H9 (cell line): Measurements from ENCODE around the gene SURF2. TPM values are rescaled to one million over a fixed set of nuclear protein-coding genes. Genes with fewer than 3 reads are reported as not detected.

ENCODE experiments used
- DNase-seq: peaks from one replicate; pipeline ENCODE4 v3.0.0-alpha.2; 2017
- H2AFZ ChIP-seq: one replicate; pipeline ENCODE4 v1.6.1; 2013; ENCODE audit warnings: mild to moderate bottlenecking, low read length, control low read depth, moderate library complexity
- H2AK5ac ChIP-seq: 2 replicates; pipeline ENCODE4 v1.6.1; 2013; ENCODE audit warnings: low read length, control low read depth, mixed read lengths; ENCODE audit not compliant: insufficient read length
- H2BK120ac ChIP-seq: one replicate; pipeline ENCODE4 v1.6.1; 2013; ENCODE audit warnings: low read depth, mild to moderate bottlenecking, low read length, control low read depth, inconsistent platforms; ENCODE audit not compliant: poor library complexity, severe bottlenecking
- H2BK12ac ChIP-seq: 2 replicates; pipeline ENCODE4 v1.6.1; 2013; ENCODE audit warnings: low read length, control low read depth, mixed read lengths, low read depth; ENCODE audit not compliant: insufficient read length
- H2BK15ac ChIP-seq: 2 replicates; pipeline ENCODE4 v1.6.1; 2013; ENCODE audit warnings: low read depth, low read length, control low read depth
- H2BK20ac ChIP-seq: one replicate; pipeline ENCODE4 v1.6.1; 2013; ENCODE audit warnings: low read depth, mild to moderate bottlenecking, low read length, control low read depth, inconsistent platforms; ENCODE audit not compliant: poor library complexity, severe bottlenecking
- H2BK5ac ChIP-seq: 2 replicates; pipeline ENCODE4 v1.6.1; 2013; ENCODE audit warnings: low read length, control low read depth, mixed read lengths; ENCODE audit not compliant: insufficient read length
- H3K14ac ChIP-seq: 2 replicates; pipeline ENCODE4 v1.6.1; 2013; ENCODE audit warnings: low read length, control low read depth; ENCODE audit not compliant: insufficient read depth
- H3K18ac ChIP-seq: 2 replicates; pipeline ENCODE4 v1.6.1; 2013; ENCODE audit warnings: low read depth, mild to moderate bottlenecking, mixed read lengths, low read length, control low read depth; ENCODE audit not compliant: insufficient read length
- H3K23ac ChIP-seq: 2 replicates; pipeline ENCODE4 v1.6.1; 2013; ENCODE audit warnings: low read length, control low read depth, mixed read lengths, low read depth; ENCODE audit not compliant: insufficient read length
- H3K23me2 ChIP-seq: 2 replicates; pipeline ENCODE4 v1.6.1; 2013; ENCODE audit warnings: low read depth, mild to moderate bottlenecking, mixed read lengths, low read length, control low read depth; ENCODE audit not compliant: insufficient read length, poor library complexity, severe bottlenecking
- H3K27ac ChIP-seq: 2 replicates; pipeline ENCODE4 v1.5.1; 2013; ENCODE audit warnings: low read length, control low read depth, mixed read lengths, low read depth; ENCODE audit not compliant: insufficient read length
- H3K27me3 ChIP-seq: 2 replicates; pipeline ENCODE4 v1.6.1; 2013; ENCODE audit warnings: low read length, control low read depth, inconsistent platforms; ENCODE audit not compliant: insufficient read depth
- H3K4ac ChIP-seq: 2 replicates; pipeline ENCODE4 v1.6.1; 2013; ENCODE audit warnings: low read depth, mild to moderate bottlenecking, control low read depth, inconsistent platforms, low read length, moderate library complexity
- H3K4me1 ChIP-seq: 2 replicates; pipeline ENCODE4 v1.6.1; 2013; ENCODE audit warnings: low read length, control low read depth, inconsistent platforms; ENCODE audit not compliant: insufficient read depth
- H3K4me2 ChIP-seq: 2 replicates; pipeline ENCODE4 v1.6.1; 2013; ENCODE audit warnings: low read length, control low read depth, mixed read lengths; ENCODE audit not compliant: insufficient read length, insufficient read depth
- H3K56ac ChIP-seq: 2 replicates; pipeline ENCODE4 v1.6.1; 2013; ENCODE audit warnings: low read depth, mild to moderate bottlenecking, mixed read lengths, low read length, control low read depth; ENCODE audit not compliant: insufficient read length
- H3K79me1 ChIP-seq: 2 replicates; pipeline ENCODE4 v1.6.1; 2013; ENCODE audit warnings: low read depth, mild to moderate bottlenecking, moderate library complexity, low read length, control low read depth, inconsistent platforms; ENCODE audit not compliant: insufficient read depth, poor library complexity, severe bottlenecking
- H3K79me2 ChIP-seq: 2 replicates; pipeline ENCODE4 v1.6.1; 2013; ENCODE audit warnings: low read length, control low read depth, inconsistent platforms; ENCODE audit not compliant: insufficient read depth
- H3K9ac ChIP-seq: 2 replicates; pipeline ENCODE4 v1.6.1; 2013; ENCODE audit warnings: low read length, control low read depth, mixed read lengths; ENCODE audit not compliant: insufficient read length; ENCODE audit errors: extremely low read depth
- H3K9me3 ChIP-seq: one replicate; pipeline ENCODE4 v1.6.1; 2013; ENCODE audit warnings: low read depth, low read length, inconsistent platforms; ENCODE audit not compliant: control insufficient read depth
- H3T11ph ChIP-seq: one replicate; pipeline ENCODE4 v1.6.1; 2013; ENCODE audit warnings: mild to moderate bottlenecking, low read length, control low read depth, inconsistent platforms
- H4K20me1 ChIP-seq: one replicate; pipeline ENCODE4 v1.6.1; 2013; ENCODE audit not compliant: control insufficient read depth, insufficient read length, insufficient read depth
- H4K5ac ChIP-seq: 2 replicates; pipeline ENCODE4 v1.6.1; 2013; ENCODE audit warnings: low read depth, mild to moderate bottlenecking, mixed read lengths, low read length, control low read depth; ENCODE audit not compliant: insufficient read length
- H4K8ac ChIP-seq: replicated peaks from 2 replicates; pipeline ENCODE4 v1.6.1; 2013; ENCODE audit warnings: low read length, control low read depth, mixed read lengths, low read depth; ENCODE audit not compliant: insufficient read length
- H4K91ac ChIP-seq: 2 replicates; pipeline ENCODE4 v1.6.1; 2013; ENCODE audit warnings: low read depth, mild to moderate bottlenecking, moderate library complexity, mixed read lengths, low read length, control low read depth; ENCODE audit not compliant: insufficient read length
- H3K27ac Mint-ChIP-seq, 3 experiments: 2 replicates in 2 of 3; 3 replicates in 1 of 3; pipeline ENCODE4 v1.8.0; 2020 to 2021; ENCODE audit warnings: mixed read lengths in 3 of 3, mild to moderate bottlenecking in 1 of 3, moderate library complexity in 1 of 3
- H3K27me3 Mint-ChIP-seq: 2 replicates; pipeline ENCODE4 v1.8.0; 2021; ENCODE audit warnings: low read depth, mild to moderate bottlenecking, moderate library complexity, mixed read lengths
- H3K36me3 Mint-ChIP-seq, 3 experiments: 2 replicates in 2 of 3; 3 replicates in 1 of 3; pipeline ENCODE4 v1.8.0; 2020 to 2021; ENCODE audit warnings: low read depth in 3 of 3, mixed read lengths in 3 of 3; ENCODE audit not compliant: insufficient read depth in 1 of 3
- H3K4me1 Mint-ChIP-seq, 2 experiments: 2 replicates each; pipeline ENCODE4 v1.8.0; 2020; ENCODE audit warnings: mixed read lengths in 2 of 2
- H3K4me3 Mint-ChIP-seq, 2 experiments: 2 replicates in 1 of 2; 3 replicates in 1 of 2; pipeline ENCODE4 v1.8.0; 2020 to 2021; ENCODE audit warnings: mild to moderate bottlenecking in 2 of 2, mixed read lengths in 2 of 2, moderate library complexity in 1 of 2
- H3K9me3 Mint-ChIP-seq, 2 experiments: 2 replicates in 1 of 2; 3 replicates in 1 of 2; pipeline ENCODE4 v1.8.0; 2020; ENCODE audit warnings: mild to moderate bottlenecking in 2 of 2, mixed read lengths in 2 of 2, moderate library complexity in 1 of 2
- CTCF ChIP-seq: fragments of 200-600 bp; sonication (generic); conservative IDR thresholded peaks from 3 replicates; pipeline ENCODE4 v1.8.0; 2021; ENCODE audit warnings: antibody characterized with exemption, mild to moderate bottlenecking
- WGBS: extraction: QIAGEN DNeasy Blood & Tissue Kit; methylation state at CpG from one replicate; pipeline ENCODE4 v1.1.7; 2013; ENCODE audit warnings: missing lambda C conversion rate, low lambda C conversion rate, mixed read lengths; ENCODE audit not compliant: insufficient read length; ENCODE audit errors: extremely low coverage; 5-methylcytosine and 5-hydroxymethylcytosine counted together
- total RNA-seq: library from RNA; stranded (reverse); gene quantifications from 2 replicates; pipeline ENCODE4 v1.2.1, GENCODE V29; 2021

The SURF2 gene
- total RNA-seq, 1 experiment from 2014 or later, result 44.4 TPM

GRCh38 chr9:133386338-133386737 lies 30.0 kb downstream of the SURF2 start:
- H3K9ac ChIP-seq, result no peak overlapping the region
- no peak overlapping the region for H2BK12ac ChIP-seq
- H3K14ac ChIP-seq, result no peak overlapping the region
- no peak overlapping the region for H2BK5ac ChIP-seq
- H3K36me3 Mint-ChIP-seq, result peaks cover 0 to 1% (median 0%) of the 10 kb centered on the region in 3 experiments; a peak in 1 of 7 replicates
- H4K5ac ChIP-seq, result no peak overlapping the region
- no peak overlapping the region for H2BK120ac ChIP-seq
- no peak overlapping the region for H2BK15ac ChIP-seq
- H3K56ac ChIP-seq, result no peak overlapping the region
- H3K79me2 ChIP-seq, result no peaks in the 10 kb centered on the region
- H2AFZ ChIP-seq, result no peak overlapping the region
- no peak overlapping the region for H3T11ph ChIP-seq
- H4K8ac ChIP-seq, result no peak overlapping the region
- no peak for DNase-seq
- TF ChIP-seq CTCF, result no peak
- H3K27me3 Mint-ChIP-seq, result peaks cover 20% of the 10 kb centered on the region
- no peak overlapping the region for H2BK20ac ChIP-seq
- no peaks in the 10 kb centered on the region for H3K9me3 ChIP-seq
- peaks cover 8 to 13% of the 10 kb centered on the region in 2 experiments for H3K9me3 Mint-ChIP-seq
- no peak overlapping the region for H3K4ac ChIP-seq
- no peak overlapping the region for H3K23ac ChIP-seq
- peaks cover 3% of the 10 kb centered on the region for H4K20me1 ChIP-seq
- no peak overlapping the region for H3K4me3 Mint-ChIP-seq
- no peak overlapping the region for H3K18ac ChIP-seq
- H3K4me2 ChIP-seq, result no peak overlapping the region
- no peaks in the 10 kb centered on the region for H3K79me1 ChIP-seq
- no peaks in the 10 kb centered on the region for H3K23me2 ChIP-seq
- no peak overlapping the region for H3K27ac ChIP-seq
- H2AK5ac ChIP-seq, result no peak overlapping the region
- no peak overlapping the region for H3K27ac Mint-ChIP-seq
- no peak overlapping the region for H4K91ac ChIP-seq
- H3K27me3 ChIP-seq, result no peaks in the 10 kb centered on the region
- no peaks in the 10 kb centered on the region for H3K4me1 Mint-ChIP-seq
- WGBS, result no CpG with 5 or more reads among the region's 13 CpGs
- H3K4me1 ChIP-seq, result no peaks in the 10 kb centered on the region
